HCT116 (cell line): ENCODE data around the gene SND1. TPM values are rescaled to one million over a fixed set of nuclear protein-coding genes. Genes with fewer than 3 reads are reported as not detected.

Source experiments
- ATAC-seq: fragments of 200-7000 bp; cut with Tn5 transposase; 2 replicates; pipeline ENCODE4 v1.9.1; 2020; ENCODE audit warnings: mild to moderate bottlenecking, moderate library complexity
- BruUV-seq: library from RNA; stranded (reverse); fragments of 400-500 nt; replicated peaks from 2 replicates; lab custom pipeline; 2021; lab: Mats Ljungman, UMichigan
- CTCF ChIA-PET: fragments of 300-600 bp; sonication (Branson Sonifier 250); formaldehyde crosslinking; loops from one replicate; lab custom pipeline; 2021; ENCODE audit warnings: antibody characterized with exemption; lab: Charles Lee
- POLR2A ChIA-PET: fragments of 300-600, 350-600 bp; sonication (Branson Sonifier 250); formaldehyde crosslinking; loops from one replicate; lab custom pipeline; 2021; ENCODE audit warnings: antibody characterized with exemption; lab: Charles Lee
- RAD21 ChIA-PET, 2 experiments: fragments of 300-600 bp; sonication (Branson Sonifier 250); formaldehyde crosslinking; loops; one replicate each; lab custom pipeline; 2023; ENCODE audit warnings: low total read pairs in 2 of 2; ENCODE audit not compliant: uncharacterized antibody in 2 of 2, unreplicated experiment in 2 of 2, low non-redundant PET in 1 of 2; lab: Charles Lee
- DNase-seq: peaks from one replicate; pipeline ENCODE4 v3.0.0-alpha.2; 2010; ENCODE audit warnings: low read depth, low spot score
- H2AFZ ChIP-seq: fragments of 200-600 bp; shearing (Covaris generic), sonication (generic); 2 replicates; pipeline ENCODE4 v1.6.1; 2017; ENCODE audit warnings: low read depth, mixed run types, mixed read lengths, antibody characterized with exemption, low read length; ENCODE audit not compliant: poor library complexity, severe bottlenecking
- H3K27ac ChIP-seq: 2 replicates; pipeline ENCODE4 v1.5.1; 2012; ENCODE audit warnings: low read depth, low read length
- H3K27me3 ChIP-seq: fragments of 200-600 bp; sonication (generic); 2 replicates; pipeline ENCODE4 v1.6.1; 2016; ENCODE audit warnings: mixed run types, low read length, mixed read lengths; ENCODE audit not compliant: insufficient read depth
- H3K36me3 ChIP-seq, 2 experiments: fragments of 200-500 bp in 1 of 2; fragments of 200-600 bp in 1 of 2; sonication (Bioruptor generic) in 1 of 2; sonication (generic) in 1 of 2; 2 replicates each; pipeline versions ENCODE4 v1.5.1 to v1.6.1; 2014 to 2016; ENCODE audit warnings: low read length in 2 of 2, inconsistent platforms in 1 of 2, mixed read lengths in 1 of 2, mixed run types in 1 of 2; ENCODE audit not compliant: insufficient read depth in 2 of 2, control insufficient read depth in 1 of 2
- H3K4me1 ChIP-seq, 2 experiments: fragments of 200-600 bp in 1 of 2; sonication (generic) in 1 of 2; 2 replicates each; pipeline versions ENCODE4 v1.5.1 to v1.6.1; 2012 to 2017; ENCODE audit warnings: low read length in 2 of 2, inconsistent platforms in 1 of 2, mild to moderate bottlenecking in 1 of 2, mixed read lengths in 1 of 2, mixed run types in 1 of 2, moderate library complexity in 1 of 2; ENCODE audit not compliant: insufficient read depth in 2 of 2, control insufficient read depth in 1 of 2
- H3K4me2 ChIP-seq: fragments of 200-600 bp; sonication (generic); 2 replicates; pipeline ENCODE4 v1.6.1; 2017; ENCODE audit warnings: mixed run types, low read length, mixed read lengths
- H3K4me3 ChIP-seq, 2 experiments: fragments of 200-600 bp in 1 of 2; sonication (generic) in 1 of 2; replicated peaks in 1 of 2; 2 replicates each; pipeline ENCODE4 v1.5.1; 2011 to 2016; ENCODE audit warnings: low read length in 2 of 2, control low read depth in 1 of 2, low read depth in 1 of 2, mild to moderate bottlenecking in 1 of 2, mixed read lengths in 1 of 2, mixed run types in 1 of 2
- H3K79me2 ChIP-seq: fragments of 200-600 bp; sonication (generic); 2 replicates; pipeline ENCODE4 v1.6.1; 2017; ENCODE audit warnings: mild to moderate bottlenecking, mixed run types, low read length, moderate library complexity, mixed read lengths; ENCODE audit not compliant: insufficient read depth
- H3K9ac ChIP-seq: fragments of 200-600 bp; sonication (generic); 2 replicates; pipeline ENCODE4 v1.6.1; 2016; ENCODE audit warnings: low read length, mixed read lengths
- H3K9me2 ChIP-seq: fragments of 200-600 bp; sonication (generic), shearing (Covaris generic); 2 replicates; pipeline ENCODE4 v1.6.1; 2017; ENCODE audit warnings: mixed run types, mild to moderate bottlenecking, moderate library complexity; ENCODE audit not compliant: insufficient read depth
- H3K9me3 ChIP-seq, 2 experiments: fragments of 200-500 bp in 1 of 2; fragments of 200-600 bp in 1 of 2; sonication (Bioruptor generic) in 1 of 2; sonication (generic) in 1 of 2; 2 replicates each; pipeline ENCODE4 v1.6.1; 2014 to 2017; ENCODE audit warnings: low read length in 2 of 2, mixed read lengths in 2 of 2, inconsistent platforms in 1 of 2, low read depth in 1 of 2, mild to moderate bottlenecking in 1 of 2, mixed run types in 1 of 2, moderate library complexity in 1 of 2; ENCODE audit not compliant: control insufficient read depth in 1 of 2, insufficient read depth in 1 of 2
- H4K20me1 ChIP-seq: fragments of 200-600 bp; sonication (generic), shearing (Covaris generic); 2 replicates; pipeline ENCODE4 v1.6.1; 2017; ENCODE audit warnings: mixed run types, mild to moderate bottlenecking, moderate library complexity; ENCODE audit not compliant: insufficient read depth
- CBX3 ChIP-seq: IDR thresholded peaks from 2 replicates; pipeline ENCODE4 v1.6.1; 2012; ENCODE audit warnings: low read depth
- CEBPB ChIP-seq: IDR thresholded peaks from 2 replicates; pipeline ENCODE4 v1.6.1; 2012; ENCODE audit warnings: low read depth
- CTCF ChIP-seq, 3 experiments: fragments of 200-600 bp in 1 of 3; sonication (generic) in 1 of 3; IDR thresholded peaks in 2 of 3; conservative IDR thresholded peaks in 1 of 3; 2 replicates each; pipeline ENCODE4 v1.5.1; 2012 to 2017; ENCODE audit warnings: low read depth in 2 of 3, low read length in 2 of 3, antibody characterized with exemption in 1 of 3, borderline replicate concordance in 1 of 3, control low read depth in 1 of 3, mild to moderate bottlenecking in 1 of 3, mixed read lengths in 1 of 3, mixed run types in 1 of 3, moderate library complexity in 1 of 3; ENCODE audit not compliant: insufficient read depth in 1 of 3
- EGR1 ChIP-seq: IDR thresholded peaks from 2 replicates; pipeline ENCODE4 v1.6.1; 2012; ENCODE audit warnings: low read depth
- EZH2phosphoT487 ChIP-seq: fragments of 200-600 bp; IDR thresholded peaks from 2 replicates; pipeline ENCODE4 v1.6.1; 2018; ENCODE audit warnings: antibody characterized with exemption, borderline replicate concordance
- FOSL1 ChIP-seq: IDR thresholded peaks from 2 replicates; pipeline ENCODE4 v1.6.1; 2012; ENCODE audit warnings: low read depth
- MAX ChIP-seq: IDR thresholded peaks from 2 replicates; pipeline ENCODE4 v1.6.1; 2012
- POLR2A ChIP-seq: IDR thresholded peaks from 2 replicates; pipeline ENCODE4 v1.7.0; 2011; ENCODE audit warnings: borderline replicate concordance; ENCODE audit not compliant: insufficient read depth, insufficient read length; ENCODE audit errors: extremely low read depth
- POLR2AphosphoS5 ChIP-seq: IDR thresholded peaks from 2 replicates; pipeline ENCODE4 v1.6.1; 2011; ENCODE audit warnings: mild to moderate bottlenecking, low read depth, low read length, moderate library complexity
- RAD21 ChIP-seq: IDR thresholded peaks from 2 replicates; pipeline ENCODE4 v1.6.1; 2012; ENCODE audit warnings: low read depth, mild to moderate bottlenecking
- REST ChIP-seq: IDR thresholded peaks from 2 replicates; pipeline ENCODE4 v1.6.1; 2012; ENCODE audit warnings: low read depth
- SIN3A ChIP-seq: IDR thresholded peaks from 2 replicates; pipeline ENCODE4 v1.6.1; 2012; ENCODE audit warnings: low read depth
- SP1 ChIP-seq: IDR thresholded peaks from 2 replicates; pipeline ENCODE4 v1.6.1; 2012; ENCODE audit warnings: low read depth
- SRF ChIP-seq: IDR thresholded peaks from 2 replicates; pipeline ENCODE4 v1.6.1; 2012; ENCODE audit warnings: low read depth
- TCF7L2 ChIP-seq: IDR thresholded peaks from 2 replicates; pipeline ENCODE4 v1.7.0; 2011; ENCODE audit warnings: borderline replicate concordance, inconsistent platforms; ENCODE audit not compliant: insufficient read depth, insufficient read length; ENCODE audit errors: extremely low read depth
- ZBTB33 ChIP-seq: IDR thresholded peaks from 2 replicates; pipeline ENCODE4 v1.6.1; 2011; ENCODE audit warnings: mild to moderate bottlenecking, low read length, moderate library complexity; ENCODE audit not compliant: insufficient replicate concordance; ENCODE audit errors: extremely low read depth
- ZNF274 ChIP-seq: fragments of 200-500 bp; sonication (Bioruptor generic); IDR thresholded peaks from 2 replicates; pipeline ENCODE4 v1.6.1; 2014; ENCODE audit warnings: mild to moderate bottlenecking, low read depth, low read length, inconsistent platforms
- intact Hi-C: fragments of 100-400 bp; cut with micrococcal nuclease; formaldehyde crosslinking; loops from 2 replicates; pipeline ENCODE4 v1.10.0; 2022
- total RNA-seq: library from RNA; stranded (reverse); gene quantifications from one replicate; pipeline ENCODE4 v1.2.1, GENCODE V29; 2021; ENCODE audit not compliant: unreplicated experiment

The SND1 gene
- total RNA-seq, 1 experiment from 2014 or later = 169 TPM

- POLR2A ChIA-PET = no interaction called here
- Histone ChIP-seq H3K4me3 (no peak overlapping the region), H3K9ac (no peak overlapping the region), H3K79me2 (peaks cover 93% of the 10 kb centered on the region), H3K9me3 (no peaks in the 10 kb centered on the region), H3K27ac (no peak overlapping the region), H4K20me1 (peaks cover 28% of the 10 kb centered on the region; the same call in 1 of the 2 replicates), H3K4me1 (no peaks in the 10 kb centered on the region), H2AFZ (no peak overlapping the region), H3K9me2 (no peaks in the 10 kb centered on the region), H3K4me2 (no peak overlapping the region), H3K36me3 (no peaks in the 10 kb centered on the region), H3K27me3 (no peaks in the 10 kb centered on the region)
- TF ChIP-seq CBX3 (no peak), EZH2phosphoT487 (no peak), CEBPB (no peak), POLR2A (no peak), CTCF (IDR thresholded peaks at IDR 0.05 in 2 of 3, conservative IDR thresholded peaks at IDR 0.05 in 1 of 3; ENCODE audit: borderline replicate concordance in 1 of 3, insufficient read depth in 1 of 3, low read depth in 2 of 3, low read length in 2 of 3) (no peak), SIN3A (no peak), FOSL1 (no peak), RAD21 (no peak), SP1 (no peak), EGR1 (no peak), REST (no peak), ZNF274 (no peak), MAX (no peak), TCF7L2 (no peak), POLR2AphosphoS5 (no peak), ZBTB33 (no peak), SRF (no peak)
- RAD21 ChIA-PET = no interaction called here
- no TSS peak for BruUV-seq
- DNase-seq = no peak
- intact Hi-C loops = no loop called here
- ATAC-seq = no peak
- CTCF ChIA-PET = interaction anchor here (1.6 kb wide), 1 partner anchor 12 kb away, joined by 5 read pairs; no protein-coding TSS in a partner anchor
Observed at GRCh38 chr7:127780489-127780888, 128.5 kb downstream of the SND1 start.
